LNCaP clone FGC (cell line): ENCODE results near the gene MRGPRD.

Experiments
- DNase-seq: peaks from one replicate; pipeline ENCODE4 v3.0.0-alpha.2; 2011; ENCODE audit warnings: low read depth
- H3K4me3 ChIP-seq: 2 replicates; pipeline ENCODE4 v1.5.1; 2011; ENCODE audit warnings: mild to moderate bottlenecking, low read depth, low read length, control low read depth
- TF ChIP-seq, protein P1 (sequence below): IDR thresholded peaks from 2 replicates; pipeline ENCODE4 v1.5.1; 2012; ENCODE audit warnings: mild to moderate bottlenecking; ENCODE audit not compliant: control insufficient read depth, insufficient read depth; ENCODE audit errors: extremely low read depth

MRGPRD gene, protein sequence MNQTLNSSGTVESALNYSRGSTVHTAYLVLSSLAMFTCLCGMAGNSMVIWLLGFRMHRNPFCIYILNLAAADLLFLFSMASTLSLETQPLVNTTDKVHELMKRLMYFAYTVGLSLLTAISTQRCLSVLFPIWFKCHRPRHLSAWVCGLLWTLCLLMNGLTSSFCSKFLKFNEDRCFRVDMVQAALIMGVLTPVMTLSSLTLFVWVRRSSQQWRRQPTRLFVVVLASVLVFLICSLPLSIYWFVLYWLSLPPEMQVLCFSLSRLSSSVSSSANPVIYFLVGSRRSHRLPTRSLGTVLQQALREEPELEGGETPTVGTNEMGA

DNA sequence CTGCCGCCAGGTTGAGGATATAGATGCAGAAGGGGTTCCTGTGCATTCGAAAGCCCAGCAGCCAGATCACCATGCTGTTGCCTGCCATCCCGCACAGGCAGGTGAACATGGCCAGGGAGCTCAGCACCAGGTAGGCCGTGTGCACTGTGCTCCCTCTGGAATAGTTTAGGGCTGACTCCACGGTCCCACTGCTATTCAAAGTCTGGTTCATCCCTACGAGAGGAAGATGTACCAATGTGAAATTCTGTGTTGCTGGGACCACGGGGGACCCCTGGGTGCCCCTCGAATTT lies at the start of gene MRGPRD:
TSS of gene MRGPRD (minus strand) at position 211 of the 290 bp plus-strand sequence. CDS start at position 211, 0 bp downstream.
- TF ChIP-seq, protein P1, sequence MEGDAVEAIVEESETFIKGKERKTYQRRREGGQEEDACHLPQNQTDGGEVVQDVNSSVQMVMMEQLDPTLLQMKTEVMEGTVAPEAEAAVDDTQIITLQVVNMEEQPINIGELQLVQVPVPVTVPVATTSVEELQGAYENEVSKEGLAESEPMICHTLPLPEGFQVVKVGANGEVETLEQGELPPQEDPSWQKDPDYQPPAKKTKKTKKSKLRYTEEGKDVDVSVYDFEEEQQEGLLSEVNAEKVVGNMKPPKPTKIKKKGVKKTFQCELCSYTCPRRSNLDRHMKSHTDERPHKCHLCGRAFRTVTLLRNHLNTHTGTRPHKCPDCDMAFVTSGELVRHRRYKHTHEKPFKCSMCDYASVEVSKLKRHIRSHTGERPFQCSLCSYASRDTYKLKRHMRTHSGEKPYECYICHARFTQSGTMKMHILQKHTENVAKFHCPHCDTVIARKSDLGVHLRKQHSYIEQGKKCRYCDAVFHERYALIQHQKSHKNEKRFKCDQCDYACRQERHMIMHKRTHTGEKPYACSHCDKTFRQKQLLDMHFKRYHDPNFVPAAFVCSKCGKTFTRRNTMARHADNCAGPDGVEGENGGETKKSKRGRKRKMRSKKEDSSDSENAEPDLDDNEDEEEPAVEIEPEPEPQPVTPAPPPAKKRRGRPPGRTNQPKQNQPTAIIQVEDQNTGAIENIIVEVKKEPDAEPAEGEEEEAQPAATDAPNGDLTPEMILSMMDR: no peak
- DNase-seq: no peak
- no peak within 1 kb of the TSS for H3K4me3 ChIP-seq

DNA sequence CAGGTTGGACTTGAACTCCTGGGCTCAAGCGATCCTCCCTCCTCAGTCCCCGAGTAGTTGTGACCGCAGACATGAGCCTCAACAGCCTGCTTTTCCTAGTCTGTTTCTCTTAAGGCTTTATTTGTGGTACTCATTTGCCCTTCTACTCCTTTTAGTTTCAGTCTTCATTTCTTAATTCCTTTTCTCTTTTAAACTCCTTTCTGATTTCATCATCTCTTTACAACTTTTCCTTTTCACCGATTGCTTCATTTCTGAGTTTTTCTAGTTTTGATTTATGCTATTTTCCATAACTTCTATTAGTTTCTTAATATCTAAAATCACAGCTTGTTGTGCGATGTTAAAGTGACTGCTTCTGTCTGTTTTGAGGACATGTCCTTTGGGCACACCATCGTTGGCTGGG lies 49.5 kb upstream of the MRGPRD start:
- TF ChIP-seq, protein P1: no peak
- H3K4me3 ChIP-seq: no peak overlapping the region
- DNase-seq: no peak

DNA sequence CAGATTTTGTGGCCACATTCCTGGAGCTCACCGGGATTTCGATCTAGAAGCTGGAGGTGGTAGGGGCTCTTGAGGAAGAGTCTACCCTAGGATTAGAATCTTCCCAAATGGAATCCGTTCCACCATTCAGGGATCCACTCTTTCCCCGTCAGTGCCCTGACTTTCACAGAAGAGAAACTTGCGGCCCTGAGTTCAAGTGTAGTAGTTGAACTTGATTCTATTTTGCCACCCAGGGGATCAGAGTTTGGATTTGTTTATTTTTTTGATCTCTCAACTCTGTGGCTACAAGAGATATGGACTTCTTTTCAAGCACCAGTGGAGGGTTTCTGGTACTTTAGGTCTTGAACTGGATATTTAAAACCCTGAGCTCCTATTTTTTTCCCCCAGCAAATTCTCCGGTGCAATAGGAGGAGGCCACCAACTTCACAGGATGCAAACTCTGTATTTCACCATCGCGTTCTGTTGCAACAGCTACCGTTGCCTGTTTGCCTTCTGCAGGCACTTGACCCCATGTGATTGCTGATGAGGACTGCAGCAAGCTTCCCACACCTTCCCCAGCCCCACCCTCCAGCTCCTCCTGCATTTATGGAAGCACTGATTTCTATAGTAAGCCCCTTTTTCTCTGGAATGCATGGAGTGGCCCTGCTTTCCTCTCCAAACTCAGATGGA lies 47.1 kb upstream of the MRGPRD start:
- H3K4me3 ChIP-seq: no peak overlapping the region
- DNase-seq: no peak
- TF ChIP-seq, protein P1: no peak

DNA sequence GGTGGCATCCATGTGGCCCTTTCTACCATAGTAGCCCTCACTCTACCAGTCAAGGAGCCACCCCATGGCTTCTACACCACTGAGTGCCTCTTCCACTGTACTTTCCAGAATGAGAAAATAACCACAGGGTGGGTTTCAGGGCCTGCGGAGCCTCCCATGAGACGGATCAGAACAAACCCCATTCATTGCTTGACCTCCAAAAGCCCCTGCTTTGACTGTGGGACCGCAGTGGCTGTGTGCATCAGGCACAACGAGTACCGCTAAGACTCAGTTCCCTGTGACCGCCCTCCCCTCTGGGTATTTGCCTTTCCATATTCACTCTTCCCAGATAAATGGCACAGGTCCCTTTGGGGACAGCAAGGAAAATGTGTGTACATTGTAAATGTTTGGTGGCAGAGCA lies 43.7 kb upstream of the MRGPRD start:
- DNase-seq: no peak
- TF ChIP-seq, protein P1: no peak
- no peak overlapping the region for H3K4me3 ChIP-seq

DNA sequence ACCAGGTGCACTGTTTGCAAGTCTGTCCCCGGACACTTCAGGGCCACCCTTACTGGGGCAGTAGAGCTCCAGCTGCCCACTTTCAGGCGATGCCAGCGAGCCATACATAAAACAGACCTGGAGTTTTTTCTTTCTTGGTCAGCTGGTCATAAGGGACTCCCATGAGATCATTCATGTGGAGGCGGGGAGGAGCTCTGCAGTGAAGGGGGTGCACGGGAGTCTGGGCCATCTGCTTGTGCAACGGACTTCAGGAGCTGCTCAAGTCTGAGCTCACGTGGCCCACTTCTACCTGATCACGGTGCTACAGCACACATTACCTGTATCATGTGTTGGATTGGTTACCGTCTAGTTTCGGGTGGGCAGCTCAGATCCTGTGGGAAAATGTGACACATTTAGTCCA lies 41.5 kb upstream of the MRGPRD start:
- TF ChIP-seq, protein P1: no peak
- H3K4me3 ChIP-seq: no peak overlapping the region
- no peak for DNase-seq

DNA sequence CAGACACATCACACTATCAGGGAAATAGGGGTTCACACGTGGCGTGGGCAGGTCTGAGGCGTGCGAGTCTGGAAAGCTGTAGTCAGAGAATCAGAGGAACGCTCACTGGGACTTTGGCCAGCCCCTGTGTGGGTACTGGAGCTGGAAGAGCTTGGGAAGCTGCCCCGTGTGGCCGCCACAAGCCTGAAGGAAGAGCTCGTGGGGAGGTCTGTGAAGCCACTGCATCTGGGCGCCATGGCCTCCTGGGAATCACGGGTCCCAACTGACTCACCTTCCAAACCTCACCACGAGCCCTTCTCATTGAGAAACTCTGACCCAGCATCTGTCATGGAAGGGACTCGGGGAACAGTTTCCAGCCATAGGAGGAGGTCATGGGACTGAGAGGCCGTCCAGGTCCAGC lies 38.1 kb upstream of the MRGPRD start:
- H3K4me3 ChIP-seq: no peak overlapping the region
- TF ChIP-seq, protein P1: no peak
- no peak for DNase-seq
